ENCODE results near the gene PARP2.
A peak's percentile ranks its signal among the peaks of the same experiment; 100 is the strongest.
"Not testable (repeated sequence)": the region's sequence is repeated elsewhere in the genome, so short reads cannot be mapped to it uniquely, and the experiment has no call there.

The PARP2 gene

GRCh38 chr14:20343092-20343861 is at the start of gene PARP2:
Gene PARP2 (plus strand): TSS chr14:20343635. CDS start chr14:20343642, 7 bp downstream.
- peak; percentile 80 for DNase-seq

- no peak for DNase-seq
These were observed 48.8 kb upstream of the PARP2 start for GRCh38 chr14:20294636-20295035.

GRCh38 chr14:20295067-20295466 is 48.4 kb upstream of the PARP2 start:
- no peak for DNase-seq

- DNase-seq: no peak
These were observed 41.2 kb upstream of the PARP2 start for GRCh38 chr14:20302042-20302755.

GRCh38 chr14:20305265-20306078 is 38.0 kb upstream of the PARP2 start, which contains the start of gene TTC5:
Gene TTC5 (minus strand): TSS chr14:20305951. CDS start chr14:20305937, 14 bp downstream.
- peak; percentile 86 for DNase-seq

GRCh38 chr14:20306079-20306423 is 37.4 kb upstream of the PARP2 start:
- DNase-seq: no peak

- no peak for DNase-seq
These were observed 29.4 kb upstream of the PARP2 start for GRCh38 chr14:20314026-20314425.

GRCh38 chr14:20317720-20318119 is 25.7 kb upstream of the PARP2 start:
- DNase-seq: no peak

GRCh38 chr14:20327005-20327869 is 16.2 kb upstream of the PARP2 start:
- no peak for DNase-seq

- no peak for DNase-seq
These were observed 14.7 kb upstream of the PARP2 start for GRCh38 chr14:20328705-20329104.

- no peak for DNase-seq
These were observed 14.1 kb upstream of the PARP2 start for GRCh38 chr14:20329355-20329754.

- no peak for DNase-seq
These were observed 12.3 kb upstream of the PARP2 start for GRCh38 chr14:20331053-20331613.

GRCh38 chr14:20332431-20332787 is 11.0 kb upstream of the PARP2 start:
- DNase-seq: no peak

- no peak for DNase-seq
These were observed 10.5 kb upstream of the PARP2 start, which contains the start of gene CCNB1IP1 for GRCh38 chr14:20332788-20333493. Gene CCNB1IP1 (minus strand): TSS chr14:20333279. CDS start chr14:20316523, 16,756 bp downstream.

GRCh38 chr14:20333494-20333841 is 10.0 kb upstream of the PARP2 start:
- DNase-seq: no peak

GRCh38 chr14:20334017-20334416 is 9.4 kb upstream of the PARP2 start:
- DNase-seq: no peak

GRCh38 chr14:20341032-20341431 is 2.4 kb upstream of the PARP2 start:
- not testable (repeated sequence) for DNase-seq

- no peak for DNase-seq
These were observed 1.8 kb upstream of the PARP2 start for GRCh38 chr14:20341646-20342045.

GRCh38 chr14:20343862-20344220 is 406 bp downstream of the PARP2 start:
- DNase-seq: no peak

- DNase-seq: no peak
These were observed 1.9 kb downstream of the PARP2 start for GRCh38 chr14:20345366-20345765.

GRCh38 chr14:20346713-20347112 is 3.3 kb downstream of the PARP2 start:
- DNase-seq: no peak

GRCh38 chr14:20347747-20348146 is 4.3 kb downstream of the PARP2 start:
- no peak for DNase-seq
